Vagina (tissue), 2 donors: ENCODE data around the gene PIK3R6. TPM values are rescaled to one million over a fixed set of nuclear protein-coding genes. Genes with fewer than 3 reads are reported as not detected.

Source experiments
- DNase-seq, 2 donors: peaks; one replicate each; pipeline ENCODE4 v3.0.0-alpha.2; 2017; ENCODE audit errors: extremely low spot score in 2 of 2
- H3K27ac ChIP-seq: fragments of 200-600 bp; sonication (generic); one replicate; pipeline ENCODE4 v1.5.1; 2019
- H3K27me3 ChIP-seq: fragments of 200-600 bp; sonication (generic); one replicate; pipeline ENCODE4 v1.5.1; 2019
- H3K36me3 ChIP-seq, 2 donors: fragments of 200-600 bp; sonication (generic); one replicate each; pipeline ENCODE4 v1.5.1; 2017 to 2019
- H3K4me1 ChIP-seq: fragments of 200-600 bp; sonication (generic); one replicate; pipeline ENCODE4 v1.5.1; 2019
- H3K4me3 ChIP-seq, 2 donors: fragments of 200-600 bp; sonication (generic); 1 replicate in 1 of 2; 2 replicates in 1 of 2; pipeline ENCODE4 v1.5.1; 2016 to 2019
- H3K9me3 ChIP-seq: fragments of 200-600 bp; sonication (generic); one replicate; pipeline ENCODE4 v1.5.1; 2019
- POLR2A ChIP-seq, 2 donors: fragments of 450-650 bp; IDR thresholded peaks; one replicate each; pipeline ENCODE4 v1.6.1; 2017; ENCODE audit warnings: antibody characterized with exemption in 2 of 2, mild to moderate bottlenecking in 2 of 2, moderate library complexity in 2 of 2
- POLR2AphosphoS5 ChIP-seq, 2 donors: sonication (generic); formaldehyde crosslinking; IDR thresholded peaks; one replicate each; pipeline ENCODE4 v1.9.0; 2017; ENCODE audit warnings: antibody characterized with exemption in 2 of 2, mild to moderate bottlenecking in 2 of 2, low read depth in 1 of 2; ENCODE audit not compliant: insufficient read depth in 1 of 2
- intact Hi-C: fragments of 100-400 bp; cut with DNase I; formaldehyde crosslinking; loops from one replicate; pipeline ENCODE4 v1.15.1; 2023
- total RNA-seq: library from RNA; depleted of rRNA; stranded (reverse); fragments of >200 nt; gene quantifications from one replicate; pipeline ENCODE4 v1.2.3, GENCODE V29; 2016
- TF ChIP-seq, protein P1 (sequence below), 3 experiments: fragments of 450-650 bp in 2 of 3; fragments of 200-600 bp in 1 of 3; sonication (generic) in 1 of 3; IDR thresholded peaks; one replicate each; pipeline ENCODE4 v1.5.1; 2017 to 2019; ENCODE audit warnings: antibody characterized with exemption in 3 of 3, mild to moderate bottlenecking in 2 of 3, moderate library complexity in 2 of 3

Gene PIK3R6
- total RNA-seq, 1 donor from 2014 or later, result 3.2 TPM

DNA sequence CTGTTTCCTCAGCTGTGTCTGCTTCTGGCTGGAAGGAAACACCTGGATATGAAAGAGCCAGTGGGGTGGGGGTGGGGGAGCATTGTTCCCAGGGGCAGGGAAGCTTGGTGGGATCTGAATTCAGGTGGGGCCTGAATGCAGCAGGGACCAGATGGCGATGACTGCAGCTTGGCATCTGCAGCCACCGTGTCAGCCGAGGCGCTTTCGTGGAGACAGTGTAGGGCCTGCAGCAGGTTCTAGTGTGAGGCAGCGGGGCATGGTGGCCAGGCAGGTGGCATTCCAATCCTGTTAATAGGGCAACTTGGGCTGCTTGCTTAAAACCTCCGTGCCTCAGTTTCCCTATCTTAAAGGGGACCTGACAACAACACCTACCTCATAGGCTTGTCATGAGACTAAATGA lies 1.7 kb downstream of the PIK3R6 start:
- no peak overlapping the region for H3K4me3 ChIP-seq
- no peaks in the 10 kb centered on the region for H3K9me3 ChIP-seq
- H3K4me1 ChIP-seq, result no peaks in the 10 kb centered on the region
- no peak for DNase-seq
- no peak overlapping the region for H3K27ac ChIP-seq
- no peaks in the 10 kb centered on the region for H3K27me3 ChIP-seq
- no peaks in the 10 kb centered on the region for H3K36me3 ChIP-seq
- intact Hi-C loops, result no loop called here
- TF ChIP-seq POLR2AphosphoS5 (IDR thresholded peaks at IDR 0.05; ENCODE audit: insufficient read depth in 1 of 2, low read depth in 1 of 2) (no peak), POLR2A (IDR thresholded peaks at IDR 0.05) (no peak)
- TF ChIP-seq, protein P1, sequence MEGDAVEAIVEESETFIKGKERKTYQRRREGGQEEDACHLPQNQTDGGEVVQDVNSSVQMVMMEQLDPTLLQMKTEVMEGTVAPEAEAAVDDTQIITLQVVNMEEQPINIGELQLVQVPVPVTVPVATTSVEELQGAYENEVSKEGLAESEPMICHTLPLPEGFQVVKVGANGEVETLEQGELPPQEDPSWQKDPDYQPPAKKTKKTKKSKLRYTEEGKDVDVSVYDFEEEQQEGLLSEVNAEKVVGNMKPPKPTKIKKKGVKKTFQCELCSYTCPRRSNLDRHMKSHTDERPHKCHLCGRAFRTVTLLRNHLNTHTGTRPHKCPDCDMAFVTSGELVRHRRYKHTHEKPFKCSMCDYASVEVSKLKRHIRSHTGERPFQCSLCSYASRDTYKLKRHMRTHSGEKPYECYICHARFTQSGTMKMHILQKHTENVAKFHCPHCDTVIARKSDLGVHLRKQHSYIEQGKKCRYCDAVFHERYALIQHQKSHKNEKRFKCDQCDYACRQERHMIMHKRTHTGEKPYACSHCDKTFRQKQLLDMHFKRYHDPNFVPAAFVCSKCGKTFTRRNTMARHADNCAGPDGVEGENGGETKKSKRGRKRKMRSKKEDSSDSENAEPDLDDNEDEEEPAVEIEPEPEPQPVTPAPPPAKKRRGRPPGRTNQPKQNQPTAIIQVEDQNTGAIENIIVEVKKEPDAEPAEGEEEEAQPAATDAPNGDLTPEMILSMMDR (IDR thresholded peaks at IDR 0.05), result no peak

GRCh38 chr17:8865385-8865784 lies 2.1 kb downstream of the PIK3R6 start:
- H3K4me1 ChIP-seq, result no peaks in the 10 kb centered on the region
- no peak overlapping the region for H3K4me3 ChIP-seq
- H3K27me3 ChIP-seq, result no peaks in the 10 kb centered on the region
- DNase-seq, result no peak
- TF ChIP-seq POLR2AphosphoS5 (IDR thresholded peaks at IDR 0.05; ENCODE audit: insufficient read depth in 1 of 2, low read depth in 1 of 2) (no peak), POLR2A (IDR thresholded peaks at IDR 0.05) (no peak)
- TF ChIP-seq, protein P1 (IDR thresholded peaks at IDR 0.05), result no peak
- H3K9me3 ChIP-seq, result no peaks in the 10 kb centered on the region
- intact Hi-C loops, result no loop called here
- H3K27ac ChIP-seq, result no peak overlapping the region
- H3K36me3 ChIP-seq, result no peaks in the 10 kb centered on the region

- intact Hi-C loops, result no loop called here
- Histone ChIP-seq H3K4me3 (no peak overlapping the region), H3K9me3 (no peaks in the 10 kb centered on the region), H3K4me1 (no peaks in the 10 kb centered on the region), H3K27me3 (no peaks in the 10 kb centered on the region), H3K36me3 (no peaks in the 10 kb centered on the region), H3K27ac (no peak overlapping the region)
- DNase-seq, result no peak
- TF ChIP-seq POLR2AphosphoS5 (IDR thresholded peaks at IDR 0.05; ENCODE audit: insufficient read depth in 1 of 2, low read depth in 1 of 2) (no peak), POLR2A (IDR thresholded peaks at IDR 0.05) (no peak)
- TF ChIP-seq, protein P1 (IDR thresholded peaks at IDR 0.05), result no peak
Measured at GRCh38 chr17:8862213-8863056, 5.0 kb downstream of the PIK3R6 start.

GRCh38 chr17:8861495-8862181 lies 5.8 kb downstream of the PIK3R6 start:
- Histone ChIP-seq H3K36me3 (no peaks in the 10 kb centered on the region), H3K9me3 (no peaks in the 10 kb centered on the region), H3K4me1 (no peaks in the 10 kb centered on the region), H3K4me3 (no peak overlapping the region), H3K27me3 (no peaks in the 10 kb centered on the region), H3K27ac (no peak overlapping the region)
- DNase-seq, result no peak
- intact Hi-C loops, result no loop called here
- TF ChIP-seq POLR2A (IDR thresholded peaks at IDR 0.05) (no peak), POLR2AphosphoS5 (IDR thresholded peaks at IDR 0.05; ENCODE audit: insufficient read depth in 1 of 2, low read depth in 1 of 2) (no peak)
- TF ChIP-seq, protein P1 (IDR thresholded peaks at IDR 0.05), result no peak
